OCI-LY7 (cell line): ENCODE data around the gene PPP1R36.

Source experiments
- CTCF ChIP-seq: fragments of 200-600 bp; sonication (generic); conservative IDR thresholded peaks from 2 replicates; pipeline ENCODE4 v1.5.1; 2014; ENCODE audit warnings: mild to moderate bottlenecking, antibody characterized with exemption, low read length, moderate library complexity, mixed read lengths
- EZH2phosphoT487 ChIP-seq: fragments of 200-600 bp; sonication (generic); IDR thresholded peaks from 2 replicates; pipeline ENCODE4 v1.6.1; 2018; ENCODE audit warnings: low read depth, borderline replicate concordance, mild to moderate bottlenecking, mixed run types, antibody characterized with exemption, low read length, moderate library complexity, mixed read lengths

DNA sequence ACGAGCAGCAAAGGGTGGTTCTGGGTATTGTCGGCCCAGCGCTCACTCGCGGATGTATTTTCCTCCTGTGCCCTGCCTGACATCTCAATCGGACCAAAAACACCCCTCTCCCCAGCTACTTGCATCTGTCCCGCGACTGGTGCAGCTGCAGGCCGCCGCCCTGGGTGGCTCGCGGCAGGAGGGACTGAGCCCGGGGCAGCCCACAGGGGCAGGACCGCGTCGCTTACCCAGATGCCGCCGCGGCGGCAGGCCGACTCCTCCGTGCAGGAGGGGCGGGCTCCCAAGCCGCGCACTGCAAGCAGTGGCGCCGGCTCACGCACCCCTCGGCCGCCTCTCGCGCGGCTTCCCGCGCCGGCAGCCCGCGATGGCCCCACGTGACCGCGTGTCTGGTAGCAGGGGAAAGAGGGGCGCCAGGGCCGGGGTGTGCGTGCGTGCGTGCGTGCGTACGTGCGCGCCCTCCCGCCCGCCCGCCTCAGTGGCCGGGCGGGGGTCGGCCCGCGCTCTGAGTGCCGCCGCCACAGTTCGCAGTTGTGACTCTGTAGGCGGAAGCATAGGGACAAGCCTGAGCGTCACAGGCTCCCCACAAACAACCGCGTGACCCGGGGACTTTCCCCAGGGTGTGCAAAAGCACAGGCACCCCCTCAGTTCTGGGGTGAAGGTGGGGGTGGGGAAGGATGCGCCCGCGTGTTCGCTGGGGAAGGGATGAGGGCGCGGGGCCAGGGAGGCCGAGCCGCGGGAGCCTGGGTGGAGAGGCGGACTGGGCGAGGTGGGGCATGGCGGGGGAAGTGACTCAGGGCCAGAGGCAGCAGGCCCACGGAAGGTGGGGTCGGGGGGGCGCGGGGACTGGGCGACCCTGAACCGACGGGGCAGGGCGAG lies 46.1 kb upstream of the PPP1R36 start, which contains the start of gene ZBTB25:
- TF ChIP-seq CTCF (no peak), EZH2phosphoT487 (no peak)
